HepG2 (cell line): ENCODE measurements around the gene NSD1. TPM values are rescaled to one million over a fixed set of nuclear protein-coding genes. Genes with fewer than 3 reads are reported as not detected.

Source experiments
- ATAC-seq: fragments of 200-7000 bp; cut with Tn5 transposase; 3 replicates; pipeline ENCODE4 v1.9.1; 2020; ENCODE audit warnings: mild to moderate bottlenecking, moderate library complexity
- BruUV-seq: library from RNA; stranded (reverse); fragments of 400-500 nt; replicated peaks from 2 replicates; lab custom pipeline; 2021; lab: Mats Ljungman, UMichigan
- CTCF ChIA-PET: fragments of 300-600 bp; formaldehyde crosslinking; extraction: SDS; loops from one replicate; lab custom pipeline; 2021; ENCODE audit warnings: low total read pairs, inconsistent platforms, low intra/inter-chr PET ratio; lab: Yijun Ruan, JAX
- POLR2A ChIA-PET: fragments of 350-600 bp; sonication (Branson Sonifier 250); formaldehyde crosslinking; loops from one replicate; lab custom pipeline; 2020; ENCODE audit warnings: antibody characterized with exemption, inconsistent platforms; lab: Yijun Ruan, JAX
- DNase-seq: peaks from one replicate; pipeline ENCODE4 v3.0.0-alpha.2; 2015; ENCODE audit warnings: low spot score
- FAIRE-seq: peaks from 3 replicates; lab custom pipeline; 2011; peaks lifted over from hg19 to GRCh38; lab: Jason Lieb, UNC
- H2AFZ ChIP-seq: one replicate; pipeline ENCODE4 v1.6.1; 2011; ENCODE audit warnings: low read length, inconsistent platforms
- H3K27ac ChIP-seq: fragments of 300-600 bp; 3 replicates; pipeline ENCODE4 v1.8.0; 2011; ENCODE audit warnings: mixed run types, mild to moderate bottlenecking, mixed read lengths, low read length, inconsistent platforms; ENCODE audit not compliant: insufficient read depth; ENCODE audit errors: extremely low read length
- H3K27me3 ChIP-seq, 2 experiments: fragments of 200-600 bp in 1 of 2; 2 replicates in 1 of 2; 3 replicates in 1 of 2; pipeline versions ENCODE4 v1.6.0 to v1.8.0; 2011; ENCODE audit warnings: low read length in 2 of 2, mild to moderate bottlenecking in 2 of 2, moderate library complexity in 2 of 2, inconsistent platforms in 1 of 2; ENCODE audit not compliant: insufficient read depth in 2 of 2, control insufficient read depth in 1 of 2
- H3K36me3 ChIP-seq, 2 experiments: fragments of 200-600 bp in 1 of 2; replicated peaks in 1 of 2; 2 replicates in 1 of 2; 3 replicates in 1 of 2; pipeline versions ENCODE4 v1.5.1 to v1.8.0; 2011; ENCODE audit warnings: low read length in 2 of 2, inconsistent platforms in 1 of 2; ENCODE audit not compliant: insufficient read depth in 2 of 2, control insufficient read depth in 1 of 2
- H3K4me1 ChIP-seq: 2 replicates; pipeline ENCODE4 v1.5.1; 2012; ENCODE audit warnings: low read length, inconsistent platforms; ENCODE audit not compliant: insufficient read depth
- H3K4me2 ChIP-seq: 2 replicates; pipeline ENCODE4 v1.6.0; 2011; ENCODE audit warnings: low read depth, low read length, inconsistent platforms
- H3K4me3 ChIP-seq, 3 experiments: fragments of 200-600 bp in 1 of 3; sonication (generic), shearing (Covaris generic) in 1 of 3; replicated peaks in 1 of 3; 2 replicates each; pipeline ENCODE4 v1.5.1; 2011 to 2016; ENCODE audit warnings: low read length in 3 of 3, inconsistent platforms in 2 of 3, low read depth in 2 of 3, mild to moderate bottlenecking in 2 of 3, control low read depth in 1 of 3, mixed read lengths in 1 of 3; ENCODE audit not compliant: insufficient read depth in 1 of 3
- H3K79me2 ChIP-seq: one replicate; pipeline ENCODE4 v1.6.1; 2011; ENCODE audit warnings: low read length, inconsistent platforms; ENCODE audit not compliant: insufficient read depth
- H3K9ac ChIP-seq: 2 replicates; pipeline ENCODE4 v1.6.0; 2011; ENCODE audit warnings: mild to moderate bottlenecking, low read depth, low read length, inconsistent platforms; ENCODE audit not compliant: insufficient read depth
- H3K9me3 ChIP-seq: 2 replicates; pipeline ENCODE4 v1.5.1; 2012; ENCODE audit warnings: mild to moderate bottlenecking, low read length
- H4K20me1 ChIP-seq: 2 replicates; pipeline ENCODE4 v1.6.0; 2011; ENCODE audit warnings: inconsistent platforms, mild to moderate bottlenecking, low read length, moderate library complexity; ENCODE audit not compliant: insufficient read depth
- BRD4 ChIP-seq: sonication (generic); formaldehyde crosslinking; IDR thresholded peaks from 2 replicates; pipeline ENCODE4 v1.4.0; 2020; ENCODE audit warnings: missing genetic modification reagents
- HES4 ChIP-seq: sonication (generic); formaldehyde crosslinking; IDR thresholded peaks from 2 replicates; pipeline ENCODE4 v1.9.0; 2021; ENCODE audit warnings: mild to moderate bottlenecking, missing genetic modification reagents, borderline replicate concordance
- HMGXB3 ChIP-seq: sonication (generic); formaldehyde crosslinking; IDR thresholded peaks from 2 replicates; pipeline ENCODE4 v1.4.0; 2020; ENCODE audit warnings: missing genetic modification reagents, borderline replicate concordance
- KMT2A ChIP-seq: sonication (generic); formaldehyde crosslinking; IDR thresholded peaks from 2 replicates; pipeline ENCODE4 v1.4.0; 2020; ENCODE audit warnings: missing genetic modification reagents
- MEIS2 ChIP-seq: sonication (generic); formaldehyde crosslinking; IDR thresholded peaks from 2 replicates; pipeline ENCODE4 v1.9.0; 2021; ENCODE audit warnings: mild to moderate bottlenecking, missing genetic modification reagents
- MTF2 ChIP-seq: sonication (generic); formaldehyde crosslinking; IDR thresholded peaks from 2 replicates; pipeline ENCODE4 v1.5.0; 2020; ENCODE audit warnings: missing genetic modification reagents, borderline replicate concordance
- SIX1 ChIP-seq: sonication (generic); formaldehyde crosslinking; IDR thresholded peaks from 2 replicates; pipeline ENCODE4 v1.4.0; 2020; ENCODE audit warnings: missing genetic modification reagents, borderline replicate concordance
- SRSF1 ChIP-seq: fragments of 200-400 bp; formaldehyde crosslinking; optimal IDR thresholded peaks from 2 replicates; pipeline ENCODE3; 2017; ENCODE audit warnings: mild to moderate bottlenecking, low read depth, low read length, moderate library complexity
- ZNF136 ChIP-seq: sonication (generic); formaldehyde crosslinking; IDR thresholded peaks from 2 replicates; pipeline ENCODE4 v1.8.1; 2022; ENCODE audit warnings: low read depth, mild to moderate bottlenecking, moderate library complexity, missing genetic modification reagents
- ZNF143 ChIP-seq: sonication (generic); formaldehyde crosslinking; IDR thresholded peaks from 2 replicates; pipeline ENCODE4 v1.4.0; 2020; ENCODE audit warnings: missing genetic modification reagents
- ZNF30 ChIP-seq: sonication (generic); formaldehyde crosslinking; IDR thresholded peaks from 2 replicates; pipeline ENCODE4 v1.5.0; 2020; ENCODE audit warnings: mild to moderate bottlenecking, missing genetic modification reagents
- ZSCAN31 ChIP-seq: sonication (generic); formaldehyde crosslinking; IDR thresholded peaks from 2 replicates; pipeline ENCODE4 v1.5.0; 2020; ENCODE audit warnings: low read depth, mild to moderate bottlenecking, missing genetic modification reagents
- WGBS: methylation state at CpG from one replicate; pipeline ENCODE4 v1.1.6; 2017; ENCODE audit warnings: low lambda C conversion rate; 5-methylcytosine and 5-hydroxymethylcytosine counted together
- in situ Hi-C: cut with HindIII; loops from 2 replicates; pipeline ENCODE4 v1.10.0; 2017; ENCODE audit warnings: low pct_unique_long_range_greater_than_20kb; ENCODE audit not compliant: extremely low pct_ligation_motif_present
- intact Hi-C: fragments of 100-400 bp; cut with micrococcal nuclease; formaldehyde crosslinking; loops from one replicate; pipeline ENCODE4 v1.10.0; 2022; ENCODE audit not compliant: unreplicated experiment
- polyA plus RNA-seq, 8 experiments: library from polyadenylated mRNA; depleted of rRNA in 3 of 8; stranded (reverse) in 7 of 8; unstranded in 1 of 8; fragments of >200 nt; fragmentation: Illumina TruSeq in 4 of 8; extraction: Trizol in 4 of 8; gene quantifications; 2 replicates each; pipeline versions ENCODE4 v1.2.1 to v1.2.3, GENCODE V29; 2011 to 2016; ENCODE audit warnings: low read depth in 4 of 8, missing spikeins in 1 of 8, mixed read lengths in 1 of 8; ENCODE audit not compliant: insufficient read depth in 1 of 8
- total RNA-seq, 5 experiments: library from RNA; depleted of rRNA; stranded (reverse); fragments of >200 nt; fragmentation: Illumina TruSeq; extraction: Trizol; gene quantifications; 2 replicates each; pipeline ENCODE4 v1.2.3, GENCODE V29; 2016; ENCODE audit warnings: low read depth in 1 of 5
- TF ChIP-seq, protein P1 (sequence below): sonication (generic); formaldehyde crosslinking; IDR thresholded peaks from 2 replicates; pipeline ENCODE4 v1.5.0; 2020; ENCODE audit warnings: mild to moderate bottlenecking, missing genetic modification reagents
- TF ChIP-seq, protein P2 (sequence below): sonication (generic); formaldehyde crosslinking; IDR thresholded peaks from 2 replicates; pipeline ENCODE4 v1.8.0; 2022; ENCODE audit warnings: mild to moderate bottlenecking, missing genetic modification reagents, moderate library complexity

Gene NSD1
- total and polyA plus RNA-seq, 2 of the 13 experiments (the other 11 are each of a cell fraction or from before 2014, with no cell fraction given): 0.01 to 0.09 TPM

- TF ChIP-seq HMGXB3: no peak
- TF ChIP-seq, protein P1, sequence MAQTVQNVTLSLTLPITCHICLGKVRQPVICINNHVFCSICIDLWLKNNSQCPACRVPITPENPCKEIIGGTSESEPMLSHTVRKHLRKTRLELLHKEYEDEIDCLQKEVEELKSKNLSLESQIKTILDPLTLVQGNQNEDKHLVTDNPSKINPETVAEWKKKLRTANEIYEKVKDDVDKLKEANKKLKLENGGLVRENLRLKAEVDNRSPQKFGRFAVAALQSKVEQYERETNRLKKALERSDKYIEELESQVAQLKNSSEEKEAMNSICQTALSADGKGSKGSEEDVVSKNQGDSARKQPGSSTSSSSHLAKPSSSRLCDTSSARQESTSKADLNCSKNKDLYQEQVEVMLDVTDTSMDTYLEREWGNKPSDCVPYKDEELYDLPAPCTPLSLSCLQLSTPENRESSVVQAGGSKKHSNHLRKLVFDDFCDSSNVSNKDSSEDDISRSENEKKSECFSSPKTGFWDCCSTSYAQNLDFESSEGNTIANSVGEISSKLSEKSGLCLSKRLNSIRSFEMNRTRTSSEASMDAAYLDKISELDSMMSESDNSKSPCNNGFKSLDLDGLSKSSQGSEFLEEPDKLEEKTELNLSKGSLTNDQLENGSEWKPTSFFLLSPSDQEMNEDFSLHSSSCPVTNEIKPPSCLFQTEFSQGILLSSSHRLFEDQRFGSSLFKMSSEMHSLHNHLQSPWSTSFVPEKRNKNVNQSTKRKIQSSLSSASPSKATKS: no peak
- 0 out of 2 replicates have a peak, but pooled peaks have one; percentile 66 for TF ChIP-seq BRD4 (CRISPR knock-in tag)
These were observed 179.1 kb downstream of the NSD1 start (continued) for GRCh38 chr5:177312649-177313181.

DNA sequence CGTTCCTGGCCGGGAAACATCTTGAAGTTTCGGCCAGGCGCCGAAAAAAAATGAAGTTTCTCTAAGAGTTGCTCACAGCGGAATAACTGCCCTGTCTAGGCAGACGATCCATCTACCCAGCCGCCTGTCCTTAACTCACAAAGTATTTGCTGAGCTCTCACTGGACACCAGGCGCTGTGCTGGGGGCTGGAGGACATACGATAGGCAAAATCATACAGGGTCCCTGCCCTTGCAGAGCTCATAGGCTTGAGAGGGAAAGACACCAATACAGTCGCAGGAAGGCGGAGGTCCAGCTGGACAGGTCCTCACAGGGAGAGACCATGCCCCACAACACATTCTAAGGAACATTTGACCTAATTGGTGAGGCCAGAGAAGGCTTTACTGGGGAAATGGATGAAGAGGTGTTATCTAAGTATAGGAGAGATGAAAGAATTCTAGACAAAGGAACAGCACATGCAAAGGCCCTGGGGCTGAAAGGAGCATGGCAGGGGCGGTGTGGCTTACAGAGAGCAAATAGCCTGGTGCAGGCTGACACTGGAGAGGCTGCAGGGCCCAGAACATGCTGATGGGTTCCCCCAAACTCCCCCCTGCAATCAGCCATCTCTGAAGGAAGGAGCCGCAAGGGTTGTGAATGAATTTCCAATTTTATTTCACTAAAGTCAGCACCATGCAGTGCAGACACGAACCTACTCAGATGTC, 180.1 kb downstream of the NSD1 start:
- FAIRE-seq: no peak
- CTCF ChIA-PET: interaction anchor here (1.2 kb wide), 1 partner anchor 22 kb away, joined by 3 read pairs; no protein-coding TSS in a partner anchor
- Histone ChIP-seq H3K79me2 (peaks cover 4% of the 10 kb centered on the region), H3K9me3 (no peaks in the 10 kb centered on the region), H4K20me1 (peaks cover 5% of the 10 kb centered on the region; the same call in 1 of the 2 replicates), H2AFZ (no peak overlapping the region), H3K27me3 (no peaks in the 10 kb centered on the region), H3K4me1 (peaks cover 62% of the 10 kb centered on the region), H3K27ac (peak overlapping the region; percentile 29), H3K4me3 (no peak overlapping the region), H3K4me2 (peak overlapping the region; percentile 38), H3K36me3 (peaks cover 4 to 9% of the 10 kb centered on the region in 2 experiments; a peak in 3 of 5 replicates), H3K9ac (no peak overlapping the region)
- no peak for DNase-seq
- ATAC-seq: no peak
- in situ Hi-C loops (loop anchor here (5.0 kb wide), 2 partner anchors 49 to 134 kb away; partner anchors contain the start of gene PRR7), intact Hi-C loops (loop anchor here (2.0 to 5.0 kb wide), 2 partner anchors 23 to 184 kb away; partner anchors contain the start of gene PDLIM7)
- POLR2A ChIA-PET: interaction anchor here (0.8 kb wide), 1 partner anchor 38 kb away, joined by 3 read pairs; the partner anchor contains the start of gene LMAN2
- 85% methylated on average over 15 of the region's 15 CpGs for WGBS
- no TSS peak for BruUV-seq
- TF ChIP-seq SIX1 (CRISPR knock-in tag): no peak
- TF ChIP-seq MTF2 (CRISPR knock-in tag): no peak
- TF ChIP-seq ZNF136 (CRISPR knock-in tag): no peak
- TF ChIP-seq ZNF30: no peak
- TF ChIP-seq HES4 (CRISPR knock-in tag): no peak
- TF ChIP-seq, protein P2, sequence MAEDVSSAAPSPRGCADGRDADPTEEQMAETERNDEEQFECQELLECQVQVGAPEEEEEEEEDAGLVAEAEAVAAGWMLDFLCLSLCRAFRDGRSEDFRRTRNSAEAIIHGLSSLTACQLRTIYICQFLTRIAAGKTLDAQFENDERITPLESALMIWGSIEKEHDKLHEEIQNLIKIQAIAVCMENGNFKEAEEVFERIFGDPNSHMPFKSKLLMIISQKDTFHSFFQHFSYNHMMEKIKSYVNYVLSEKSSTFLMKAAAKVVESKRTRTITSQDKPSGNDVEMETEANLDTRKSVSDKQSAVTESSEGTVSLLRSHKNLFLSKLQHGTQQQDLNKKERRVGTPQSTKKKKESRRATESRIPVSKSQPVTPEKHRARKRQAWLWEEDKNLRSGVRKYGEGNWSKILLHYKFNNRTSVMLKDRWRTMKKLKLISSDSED: no peak
- TF ChIP-seq ZNF143 (CRISPR knock-in tag): no peak
- no peak for TF ChIP-seq SRSF1
- TF ChIP-seq ZSCAN31: no peak
- TF ChIP-seq MEIS2: no peak
- no peak for TF ChIP-seq KMT2A (CRISPR knock-in tag)
